HepG2 (cell line): Measurements from ENCODE around the gene CSKMT. TPM values are rescaled to one million over a fixed set of nuclear protein-coding genes. Genes with fewer than 3 reads are reported as not detected.

ENCODE experiments used
- SIN3B ChIP-seq: fragments of 150-350 bp; IDR thresholded peaks from 2 replicates; pipeline ENCODE4 v1.6.1; 2014; ENCODE audit warnings: low read length
- ZNF790 ChIP-seq: sonication (generic); formaldehyde crosslinking; IDR thresholded peaks from 2 replicates; pipeline ENCODE4 v1.8.0; 2022; ENCODE audit warnings: missing genetic modification reagents, mild to moderate bottlenecking, borderline replicate concordance
- polyA plus RNA-seq, 8 experiments: library from polyadenylated mRNA; depleted of rRNA in 3 of 8; stranded (reverse) in 7 of 8; unstranded in 1 of 8; fragments of >200 nt; fragmentation: Illumina TruSeq in 4 of 8; extraction: Trizol in 4 of 8; gene quantifications; 2 replicates each; pipeline versions ENCODE4 v1.2.1 to v1.2.3, GENCODE V29; 2011 to 2016; ENCODE audit warnings: low read depth in 4 of 8, missing spikeins in 1 of 8, mixed read lengths in 1 of 8; ENCODE audit not compliant: insufficient read depth in 1 of 8
- total RNA-seq, 5 experiments: library from RNA; depleted of rRNA; stranded (reverse); fragments of >200 nt; fragmentation: Illumina TruSeq; extraction: Trizol; gene quantifications; 2 replicates each; pipeline ENCODE4 v1.2.3, GENCODE V29; 2016; ENCODE audit warnings: low read depth in 1 of 5
- TF ChIP-seq, protein P1 (sequence below): sonication (generic); formaldehyde crosslinking; IDR thresholded peaks from 2 replicates; pipeline ENCODE4 v1.4.0; 2020; ENCODE audit warnings: missing genetic modification reagents
- TF ChIP-seq, protein P2 (sequence below): sonication (generic); formaldehyde crosslinking; IDR thresholded peaks from 2 replicates; pipeline ENCODE4 v1.4.0; 2020; ENCODE audit warnings: missing genetic modification reagents
- TF ChIP-seq, protein P3 (sequence below): IDR thresholded peaks from 2 replicates; pipeline ENCODE4 v1.6.1; 2016; ENCODE audit warnings: missing compliant biosample characterization, missing genetic modification reagents, borderline replicate concordance
- TF ChIP-seq, protein P4 (sequence below): IDR thresholded peaks from 2 replicates; pipeline ENCODE4 v1.6.1; 2016; ENCODE audit warnings: missing genetic modification reagents, missing compliant biosample characterization
- TF ChIP-seq, protein P5 (sequence below): sonication (generic); formaldehyde crosslinking; IDR thresholded peaks from 2 replicates; pipeline ENCODE4 v1.4.0; 2020; ENCODE audit warnings: missing genetic modification reagents, borderline replicate concordance

CSKMT gene
- total and polyA plus RNA-seq, 2 of the 13 experiments (the other 11 are each of a cell fraction or from before 2014, with no cell fraction given), result 7.6 to 31.8 TPM

DNA sequence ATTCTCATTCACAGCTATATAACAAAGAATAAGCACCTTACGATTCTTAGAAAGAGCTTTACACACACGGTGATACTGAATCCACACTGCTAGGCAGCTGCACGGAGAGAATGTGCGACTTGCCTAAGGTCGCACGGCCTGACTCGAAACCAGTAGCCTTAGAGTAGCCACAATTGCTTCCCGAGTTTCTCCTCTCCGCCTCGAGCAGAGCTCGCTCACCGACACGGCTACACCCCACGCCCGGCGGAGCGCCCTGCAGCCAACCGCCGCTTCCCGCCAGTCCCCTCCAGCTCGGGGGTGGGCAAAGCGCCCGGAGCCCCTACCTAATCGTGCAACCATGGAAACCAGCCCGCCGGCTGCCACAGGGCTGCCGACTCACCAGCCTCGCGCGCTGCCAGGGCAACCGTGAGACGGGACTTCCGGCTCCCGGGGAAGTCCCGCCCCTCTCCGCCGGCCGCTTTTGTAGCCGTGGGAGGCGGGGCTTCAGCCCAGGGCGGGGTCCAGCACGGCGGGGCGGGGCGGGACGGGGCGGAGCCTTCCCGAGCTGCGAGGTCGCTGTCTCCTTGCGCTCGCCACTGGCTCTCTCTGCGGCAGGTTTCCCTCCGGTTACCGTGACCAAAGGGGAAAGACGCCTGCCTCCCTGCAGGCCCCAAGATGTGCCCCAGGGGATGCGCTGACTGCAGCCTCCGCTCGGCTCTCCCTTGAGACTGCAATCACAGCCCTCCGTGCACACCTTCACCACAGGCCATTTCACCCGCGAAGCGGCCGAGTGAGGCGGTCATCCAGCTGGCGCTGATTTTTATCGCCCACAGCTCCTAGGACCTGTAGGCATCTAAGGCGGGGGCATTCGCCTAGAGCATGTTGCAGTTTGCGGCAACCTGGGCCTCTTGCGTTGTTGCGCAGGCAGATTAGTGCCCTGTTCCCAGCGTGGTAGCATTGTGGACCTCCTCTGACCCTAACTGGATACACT lies 41.1 kb downstream of the CSKMT start (continued):
- TF ChIP-seq, protein P1, sequence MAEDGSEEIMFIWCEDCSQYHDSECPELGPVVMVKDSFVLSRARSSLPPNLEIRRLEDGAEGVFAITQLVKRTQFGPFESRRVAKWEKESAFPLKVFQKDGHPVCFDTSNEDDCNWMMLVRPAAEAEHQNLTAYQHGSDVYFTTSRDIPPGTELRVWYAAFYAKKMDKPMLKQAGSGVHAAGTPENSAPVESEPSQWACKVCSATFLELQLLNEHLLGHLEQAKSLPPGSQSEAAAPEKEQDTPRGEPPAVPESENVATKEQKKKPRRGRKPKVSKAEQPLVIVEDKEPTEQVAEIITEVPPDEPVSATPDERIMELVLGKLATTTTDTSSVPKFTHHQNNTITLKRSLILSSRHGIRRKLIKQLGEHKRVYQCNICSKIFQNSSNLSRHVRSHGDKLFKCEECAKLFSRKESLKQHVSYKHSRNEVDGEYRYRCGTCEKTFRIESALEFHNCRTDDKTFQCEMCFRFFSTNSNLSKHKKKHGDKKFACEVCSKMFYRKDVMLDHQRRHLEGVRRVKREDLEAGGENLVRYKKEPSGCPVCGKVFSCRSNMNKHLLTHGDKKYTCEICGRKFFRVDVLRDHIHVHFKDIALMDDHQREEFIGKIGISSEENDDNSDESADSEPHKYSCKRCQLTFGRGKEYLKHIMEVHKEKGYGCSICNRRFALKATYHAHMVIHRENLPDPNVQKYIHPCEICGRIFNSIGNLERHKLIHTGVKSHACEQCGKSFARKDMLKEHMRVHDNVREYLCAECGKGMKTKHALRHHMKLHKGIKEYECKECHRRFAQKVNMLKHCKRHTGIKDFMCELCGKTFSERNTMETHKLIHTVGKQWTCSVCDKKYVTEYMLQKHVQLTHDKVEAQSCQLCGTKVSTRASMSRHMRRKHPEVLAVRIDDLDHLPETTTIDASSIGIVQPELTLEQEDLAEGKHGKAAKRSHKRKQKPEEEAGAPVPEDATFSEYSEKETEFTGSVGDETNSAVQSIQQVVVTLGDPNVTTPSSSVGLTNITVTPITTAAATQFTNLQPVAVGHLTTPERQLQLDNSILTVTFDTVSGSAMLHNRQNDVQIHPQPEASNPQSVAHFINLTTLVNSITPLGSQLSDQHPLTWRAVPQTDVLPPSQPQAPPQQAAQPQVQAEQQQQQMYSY (CRISPR knock-in tag), result no peak
- TF ChIP-seq, protein P2, sequence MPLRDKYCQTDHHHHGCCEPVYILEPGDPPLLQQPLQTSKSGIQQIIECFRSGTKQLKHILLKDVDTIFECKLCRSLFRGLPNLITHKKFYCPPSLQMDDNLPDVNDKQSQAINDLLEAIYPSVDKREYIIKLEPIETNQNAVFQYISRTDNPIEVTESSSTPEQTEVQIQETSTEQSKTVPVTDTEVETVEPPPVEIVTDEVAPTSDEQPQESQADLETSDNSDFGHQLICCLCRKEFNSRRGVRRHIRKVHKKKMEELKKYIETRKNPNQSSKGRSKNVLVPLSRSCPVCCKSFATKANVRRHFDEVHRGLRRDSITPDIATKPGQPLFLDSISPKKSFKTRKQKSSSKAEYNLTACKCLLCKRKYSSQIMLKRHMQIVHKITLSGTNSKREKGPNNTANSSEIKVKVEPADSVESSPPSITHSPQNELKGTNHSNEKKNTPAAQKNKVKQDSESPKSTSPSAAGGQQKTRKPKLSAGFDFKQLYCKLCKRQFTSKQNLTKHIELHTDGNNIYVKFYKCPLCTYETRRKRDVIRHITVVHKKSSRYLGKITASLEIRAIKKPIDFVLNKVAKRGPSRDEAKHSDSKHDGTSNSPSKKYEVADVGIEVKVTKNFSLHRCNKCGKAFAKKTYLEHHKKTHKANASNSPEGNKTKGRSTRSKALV, result no peak
- TF ChIP-seq, protein P3, sequence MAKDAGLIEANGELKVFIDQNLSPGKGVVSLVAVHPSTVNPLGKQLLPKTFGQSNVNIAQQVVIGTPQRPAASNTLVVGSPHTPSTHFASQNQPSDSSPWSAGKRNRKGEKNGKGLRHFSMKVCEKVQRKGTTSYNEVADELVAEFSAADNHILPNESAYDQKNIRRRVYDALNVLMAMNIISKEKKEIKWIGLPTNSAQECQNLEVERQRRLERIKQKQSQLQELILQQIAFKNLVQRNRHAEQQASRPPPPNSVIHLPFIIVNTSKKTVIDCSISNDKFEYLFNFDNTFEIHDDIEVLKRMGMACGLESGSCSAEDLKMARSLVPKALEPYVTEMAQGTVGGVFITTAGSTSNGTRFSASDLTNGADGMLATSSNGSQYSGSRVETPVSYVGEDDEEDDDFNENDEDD (CRISPR knock-in tag), result no peak
- TF ChIP-seq ZNF790 (CRISPR knock-in tag) (no peak), SIN3B (no peak)
- TF ChIP-seq, protein P4, sequence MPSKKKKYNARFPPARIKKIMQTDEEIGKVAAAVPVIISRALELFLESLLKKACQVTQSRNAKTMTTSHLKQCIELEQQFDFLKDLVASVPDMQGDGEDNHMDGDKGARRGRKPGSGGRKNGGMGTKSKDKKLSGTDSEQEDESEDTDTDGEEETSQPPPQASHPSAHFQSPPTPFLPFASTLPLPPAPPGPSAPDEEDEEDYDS, result peak; percentile 90
- TF ChIP-seq, protein P5, sequence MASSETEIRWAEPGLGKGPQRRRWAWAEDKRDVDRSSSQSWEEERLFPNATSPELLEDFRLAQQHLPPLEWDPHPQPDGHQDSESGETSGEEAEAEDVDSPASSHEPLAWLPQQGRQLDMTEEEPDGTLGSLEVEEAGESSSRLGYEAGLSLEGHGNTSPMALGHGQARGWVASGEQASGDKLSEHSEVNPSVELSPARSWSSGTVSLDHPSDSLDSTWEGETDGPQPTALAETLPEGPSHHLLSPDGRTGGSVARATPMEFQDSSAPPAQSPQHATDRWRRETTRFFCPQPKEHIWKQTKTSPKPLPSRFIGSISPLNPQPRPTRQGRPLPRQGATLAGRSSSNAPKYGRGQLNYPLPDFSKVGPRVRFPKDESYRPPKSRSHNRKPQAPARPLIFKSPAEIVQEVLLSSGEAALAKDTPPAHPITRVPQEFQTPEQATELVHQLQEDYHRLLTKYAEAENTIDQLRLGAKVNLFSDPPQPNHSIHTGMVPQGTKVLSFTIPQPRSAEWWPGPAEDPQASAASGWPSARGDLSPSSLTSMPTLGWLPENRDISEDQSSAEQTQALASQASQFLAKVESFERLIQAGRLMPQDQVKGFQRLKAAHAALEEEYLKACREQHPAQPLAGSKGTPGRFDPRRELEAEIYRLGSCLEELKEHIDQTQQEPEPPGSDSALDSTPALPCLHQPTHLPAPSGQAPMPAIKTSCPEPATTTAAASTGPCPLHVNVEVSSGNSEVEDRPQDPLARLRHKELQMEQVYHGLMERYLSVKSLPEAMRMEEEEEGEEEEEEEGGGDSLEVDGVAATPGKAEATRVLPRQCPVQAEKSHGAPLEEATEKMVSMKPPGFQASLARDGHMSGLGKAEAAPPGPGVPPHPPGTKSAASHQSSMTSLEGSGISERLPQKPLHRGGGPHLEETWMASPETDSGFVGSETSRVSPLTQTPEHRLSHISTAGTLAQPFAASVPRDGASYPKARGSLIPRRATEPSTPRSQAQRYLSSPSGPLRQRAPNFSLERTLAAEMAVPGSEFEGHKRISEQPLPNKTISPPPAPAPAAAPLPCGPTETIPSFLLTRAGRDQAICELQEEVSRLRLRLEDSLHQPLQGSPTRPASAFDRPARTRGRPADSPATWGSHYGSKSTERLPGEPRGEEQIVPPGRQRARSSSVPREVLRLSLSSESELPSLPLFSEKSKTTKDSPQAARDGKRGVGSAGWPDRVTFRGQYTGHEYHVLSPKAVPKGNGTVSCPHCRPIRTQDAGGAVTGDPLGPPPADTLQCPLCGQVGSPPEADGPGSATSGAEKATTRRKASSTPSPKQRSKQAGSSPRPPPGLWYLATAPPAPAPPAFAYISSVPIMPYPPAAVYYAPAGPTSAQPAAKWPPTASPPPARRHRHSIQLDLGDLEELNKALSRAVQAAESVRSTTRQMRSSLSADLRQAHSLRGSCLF (CRISPR knock-in tag), result no peak
